Activated naive CD8-positive, alpha-beta T cell treated with anti-CD3 and anti-CD28 coated beads for 36 hours (primary cell): ENCODE data around the gene OAT. TPM values are rescaled to one million over a fixed set of nuclear protein-coding genes. Genes with fewer than 3 reads are reported as not detected.

Experiments
- DNase-seq: peaks from one replicate; pipeline ENCODE4 v3.0.0; 2021
- H3K27ac Mint-ChIP-seq: one replicate; pipeline ENCODE4 v1.8.0; 2022; ENCODE audit warnings: mild to moderate bottlenecking, moderate library complexity, mixed read lengths
- H3K27me3 Mint-ChIP-seq: one replicate; pipeline ENCODE4 v1.8.0; 2022; ENCODE audit warnings: mild to moderate bottlenecking, mixed read lengths
- H3K36me3 Mint-ChIP-seq: one replicate; pipeline ENCODE4 v1.8.0; 2021; ENCODE audit warnings: mild to moderate bottlenecking, mixed read lengths
- H3K4me1 Mint-ChIP-seq: one replicate; pipeline ENCODE4 v1.8.0; 2021; ENCODE audit warnings: mixed read lengths
- H3K4me3 Mint-ChIP-seq: one replicate; pipeline ENCODE4 v1.8.0; 2022; ENCODE audit warnings: mild to moderate bottlenecking, moderate library complexity, mixed read lengths
- H3K9me3 Mint-ChIP-seq: one replicate; pipeline ENCODE4 v1.8.0; 2022; ENCODE audit warnings: mixed read lengths
- total RNA-seq, 2 experiments: library from RNA; stranded (reverse); gene quantifications; one replicate each; pipeline ENCODE4 v1.2.3, GENCODE V29; 2021

Gene OAT
- total RNA-seq, 2 experiments from 2014 or later = 43.1 to 47.1 TPM

DNA sequence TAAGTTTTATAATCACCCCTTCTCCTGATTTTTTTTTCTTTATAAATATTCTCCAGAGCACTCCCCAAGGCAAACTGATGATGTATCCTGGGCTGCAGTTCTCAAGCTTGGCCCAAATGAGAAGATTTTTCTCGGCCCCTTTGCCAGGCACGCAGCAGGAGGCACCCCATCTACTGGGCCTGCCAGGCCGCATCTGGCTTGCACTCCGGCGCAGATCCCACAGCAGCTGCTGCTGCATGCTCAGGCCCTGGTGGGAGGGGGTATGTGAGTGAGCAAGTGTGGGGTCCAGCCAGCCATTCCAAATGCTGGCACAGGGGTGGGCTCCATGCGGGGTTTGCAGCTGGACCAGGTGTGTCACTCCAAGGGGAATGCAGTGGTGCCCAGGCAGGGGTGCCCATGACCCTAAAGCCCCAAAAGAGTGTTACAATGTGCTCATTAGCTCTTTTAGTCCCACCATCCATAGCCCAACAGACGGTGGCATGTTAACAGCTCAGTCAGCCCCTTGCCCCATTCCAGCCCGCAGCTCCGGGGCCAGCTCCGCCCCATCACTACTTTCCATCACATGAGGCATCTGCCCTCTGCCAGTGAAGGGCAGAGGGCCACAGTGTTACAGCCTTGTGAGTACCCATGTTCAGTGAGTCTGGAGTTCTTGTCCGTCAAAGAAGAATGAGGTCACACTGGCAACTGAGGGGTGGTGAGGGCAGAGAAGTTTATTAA is 25.9 kb downstream of the OAT start:
- DNase-seq = no peak
- no peaks in the 10 kb centered on the region for H3K36me3 Mint-ChIP-seq

DNA sequence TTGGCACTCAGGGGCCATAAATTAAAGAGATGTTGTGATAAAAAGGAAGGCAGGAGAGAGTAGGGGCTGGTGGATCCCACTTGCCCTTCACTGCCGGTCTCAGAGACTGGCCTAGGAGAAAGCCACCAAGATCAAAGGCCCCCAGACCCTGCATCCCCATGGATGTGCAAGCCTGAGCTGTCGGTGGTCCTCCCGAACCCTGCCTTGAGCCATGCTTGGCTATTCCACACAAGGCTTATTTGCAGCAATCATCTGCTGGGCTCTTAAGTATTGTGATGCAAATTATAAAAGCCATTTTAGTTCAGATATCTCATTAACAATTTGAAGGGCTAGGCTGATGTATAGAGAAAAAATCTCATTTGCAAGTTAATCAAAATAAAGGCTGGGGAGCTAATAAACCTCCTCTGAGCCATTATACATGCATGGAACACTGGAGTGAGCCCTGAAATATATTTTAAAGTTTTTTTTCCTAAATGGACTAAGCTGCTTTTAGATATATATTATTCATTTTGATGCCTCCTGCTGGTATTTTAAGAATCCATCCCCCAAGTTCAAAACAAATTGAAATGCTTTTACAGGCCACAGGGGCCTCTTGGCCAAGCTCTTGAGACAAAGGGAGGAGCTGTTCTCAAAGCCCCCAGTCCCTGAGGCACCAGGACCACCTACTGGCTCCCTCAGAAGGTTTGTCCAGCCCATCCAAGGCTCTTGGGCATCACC is 28.1 kb downstream of the OAT start:
- DNase-seq = no peak
- Mint-ChIP-seq H3K9me3 (peaks cover 8% of the 10 kb centered on the region), H3K36me3 (no peaks in the 10 kb centered on the region), H3K27ac (no peak overlapping the region), H3K27me3 (no peaks in the 10 kb centered on the region), H3K4me3 (no peak overlapping the region), H3K4me1 (no peaks in the 10 kb centered on the region)

More for the DNA sequence above, 25.9 kb downstream of the OAT start:
- Mint-ChIP-seq H3K27me3 (no peaks in the 10 kb centered on the region), H3K9me3 (peaks cover 8% of the 10 kb centered on the region), H3K4me3 (no peak overlapping the region), H3K27ac (no peak overlapping the region), H3K4me1 (no peaks in the 10 kb centered on the region)

- no peak for DNase-seq
- H3K27me3 Mint-ChIP-seq = no peaks in the 10 kb centered on the region
- no peaks in the 10 kb centered on the region for H3K4me1 Mint-ChIP-seq
- H3K9me3 Mint-ChIP-seq = peaks cover 8% of the 10 kb centered on the region
- no peak overlapping the region for H3K27ac Mint-ChIP-seq
- peak overlapping the region; percentile 34 for H3K4me3 Mint-ChIP-seq
- no peaks in the 10 kb centered on the region for H3K36me3 Mint-ChIP-seq
Measured at GRCh38 chr10:124389613-124390361, 28.9 kb downstream of the OAT start.

GRCh38 chr10:124388823-124389612 is 29.7 kb downstream of the OAT start:
- Mint-ChIP-seq H3K36me3 (no peaks in the 10 kb centered on the region), H3K4me1 (no peaks in the 10 kb centered on the region), H3K27me3 (no peaks in the 10 kb centered on the region), H3K4me3 (peak overlapping the region; percentile 10), H3K27ac (no peak overlapping the region), H3K9me3 (peaks cover 8% of the 10 kb centered on the region)
- peak; percentile 92 for DNase-seq

DNA sequence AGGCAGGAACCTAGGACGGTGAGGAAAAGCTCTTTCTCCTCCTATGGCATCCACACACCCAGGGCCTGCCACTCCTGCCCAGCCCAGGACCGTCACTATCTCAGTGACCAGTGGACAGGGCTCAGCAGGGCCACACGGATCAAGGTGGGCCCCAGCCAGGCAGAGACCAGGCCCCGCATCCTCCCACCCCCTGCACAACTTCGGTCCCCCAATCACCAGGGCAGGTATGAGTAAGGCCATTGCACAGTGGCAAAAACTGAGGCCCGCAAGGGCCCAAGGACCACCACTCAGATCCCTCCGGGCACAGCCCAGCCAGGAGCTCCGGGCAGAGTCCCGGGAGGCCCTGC is 30.3 kb downstream of the OAT start:
- H3K27ac Mint-ChIP-seq = no peak overlapping the region
- no peaks in the 10 kb centered on the region for H3K36me3 Mint-ChIP-seq
- H3K4me1 Mint-ChIP-seq = no peaks in the 10 kb centered on the region
- peaks cover 4% of the 10 kb centered on the region for H3K9me3 Mint-ChIP-seq
- no peak overlapping the region for H3K4me3 Mint-ChIP-seq
- H3K27me3 Mint-ChIP-seq = no peaks in the 10 kb centered on the region
- no peak for DNase-seq

- Mint-ChIP-seq H3K4me3 (no peak overlapping the region), H3K36me3 (no peaks in the 10 kb centered on the region)
- DNase-seq = no peak
Measured at GRCh38 chr10:124387078-124387874, 31.4 kb downstream of the OAT start.

DNA sequence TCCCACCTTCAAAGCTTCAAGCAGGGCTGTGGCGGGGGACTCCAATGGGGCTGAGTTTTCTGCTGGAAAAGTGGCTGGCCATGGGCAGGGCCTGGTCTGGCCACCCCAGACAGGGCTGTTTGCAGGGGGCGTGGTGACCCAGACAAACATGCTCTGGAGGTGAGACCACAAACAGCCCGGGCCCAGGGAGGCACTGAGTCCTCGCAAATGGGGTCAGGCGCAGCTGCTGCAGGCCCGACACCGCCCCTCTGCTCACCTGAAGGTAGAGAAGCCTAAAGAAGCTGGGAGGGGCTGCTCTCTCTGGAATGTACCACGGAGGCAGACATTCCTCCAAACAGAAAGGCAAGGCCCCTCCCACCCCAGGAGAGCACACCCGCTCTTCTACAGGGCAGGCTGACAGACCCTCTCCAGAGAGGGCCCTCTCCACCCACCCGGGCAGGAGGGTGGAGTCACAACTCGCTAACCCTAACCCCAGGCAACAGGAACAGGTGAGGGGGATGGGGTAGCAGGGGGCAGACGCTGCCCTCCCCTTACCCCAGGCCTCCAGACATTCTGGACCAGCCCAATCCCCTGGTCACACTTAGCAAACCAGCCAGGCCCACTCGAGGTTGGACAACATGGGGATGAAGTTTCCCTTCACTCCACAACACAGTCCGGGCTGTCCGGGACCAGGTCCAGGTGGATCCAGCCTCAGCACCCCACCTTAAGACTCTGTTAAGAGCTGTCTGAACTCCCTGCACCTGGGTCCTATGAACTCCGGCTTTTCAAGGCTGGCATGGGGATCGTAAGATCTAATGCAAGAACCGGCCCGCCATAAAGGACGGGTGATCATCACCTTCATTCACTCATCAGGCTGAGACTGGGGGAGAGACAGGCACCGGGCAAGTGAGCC is 32.3 kb downstream of the OAT start:
- Mint-ChIP-seq H3K36me3 (no peaks in the 10 kb centered on the region), H3K4me1 (no peaks in the 10 kb centered on the region), H3K27me3 (peaks cover 11% of the 10 kb centered on the region), H3K27ac (no peak overlapping the region), H3K9me3 (no peaks in the 10 kb centered on the region), H3K4me3 (no peak overlapping the region)
- no peak for DNase-seq

More at GRCh38 chr10:124387078-124387874, 31.4 kb downstream of the OAT start:
- Mint-ChIP-seq H3K9me3 (no peaks in the 10 kb centered on the region), H3K27ac (no peak overlapping the region), H3K4me1 (no peaks in the 10 kb centered on the region), H3K27me3 (peaks cover 4% of the 10 kb centered on the region)

- H3K9me3 Mint-ChIP-seq = no peaks in the 10 kb centered on the region
- no peak for DNase-seq
Measured at GRCh38 chr10:124385627-124386185, 33.0 kb downstream of the OAT start.

GRCh38 chr10:124384591-124385190 is 34.0 kb downstream of the OAT start:
- H3K4me3 Mint-ChIP-seq = no peak overlapping the region
- H3K36me3 Mint-ChIP-seq = no peaks in the 10 kb centered on the region
- no peaks in the 10 kb centered on the region for H3K9me3 Mint-ChIP-seq
- no peak overlapping the region for H3K27ac Mint-ChIP-seq
- H3K27me3 Mint-ChIP-seq = peaks cover 29% of the 10 kb centered on the region
- no peak for DNase-seq
- H3K4me1 Mint-ChIP-seq = no peaks in the 10 kb centered on the region

More at GRCh38 chr10:124385627-124386185, 33.0 kb downstream of the OAT start:
- Mint-ChIP-seq H3K36me3 (no peaks in the 10 kb centered on the region), H3K4me1 (no peaks in the 10 kb centered on the region), H3K27ac (no peak overlapping the region), H3K27me3 (peaks cover 19% of the 10 kb centered on the region), H3K4me3 (no peak overlapping the region)

DNA sequence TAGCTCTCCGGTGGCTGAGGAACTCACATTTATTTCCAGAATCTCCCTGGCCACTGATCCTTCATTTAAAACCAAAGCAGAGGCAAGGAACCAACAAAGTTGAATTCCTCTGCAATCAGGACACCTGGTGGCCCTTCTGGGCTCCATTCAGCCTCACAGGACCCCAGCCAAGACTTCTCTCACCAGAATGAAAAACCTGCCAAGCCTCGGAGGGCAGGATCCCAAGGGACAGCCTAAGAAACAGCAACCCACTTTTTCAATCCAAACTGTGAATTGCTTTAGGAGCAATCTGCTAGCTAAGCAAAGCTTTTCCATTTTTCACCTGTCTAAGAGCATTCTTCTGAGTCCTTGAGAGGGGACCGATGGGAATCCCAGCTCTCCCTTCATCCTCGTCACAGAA is 34.6 kb downstream of the OAT start:
- no peak for DNase-seq
- Mint-ChIP-seq H3K27me3 (peaks cover 30% of the 10 kb centered on the region), H3K36me3 (no peaks in the 10 kb centered on the region), H3K4me3 (no peak overlapping the region), H3K4me1 (no peaks in the 10 kb centered on the region), H3K9me3 (no peaks in the 10 kb centered on the region), H3K27ac (no peak overlapping the region)

- H3K9me3 Mint-ChIP-seq = no peaks in the 10 kb centered on the region
- H3K36me3 Mint-ChIP-seq = no peaks in the 10 kb centered on the region
- no peak overlapping the region for H3K4me3 Mint-ChIP-seq
- H3K27ac Mint-ChIP-seq = no peak overlapping the region
- DNase-seq = no peak
- no peaks in the 10 kb centered on the region for H3K4me1 Mint-ChIP-seq
- H3K27me3 Mint-ChIP-seq = peaks cover 34% of the 10 kb centered on the region
Measured at GRCh38 chr10:124383496-124383895, 35.2 kb downstream of the OAT start.

DNA sequence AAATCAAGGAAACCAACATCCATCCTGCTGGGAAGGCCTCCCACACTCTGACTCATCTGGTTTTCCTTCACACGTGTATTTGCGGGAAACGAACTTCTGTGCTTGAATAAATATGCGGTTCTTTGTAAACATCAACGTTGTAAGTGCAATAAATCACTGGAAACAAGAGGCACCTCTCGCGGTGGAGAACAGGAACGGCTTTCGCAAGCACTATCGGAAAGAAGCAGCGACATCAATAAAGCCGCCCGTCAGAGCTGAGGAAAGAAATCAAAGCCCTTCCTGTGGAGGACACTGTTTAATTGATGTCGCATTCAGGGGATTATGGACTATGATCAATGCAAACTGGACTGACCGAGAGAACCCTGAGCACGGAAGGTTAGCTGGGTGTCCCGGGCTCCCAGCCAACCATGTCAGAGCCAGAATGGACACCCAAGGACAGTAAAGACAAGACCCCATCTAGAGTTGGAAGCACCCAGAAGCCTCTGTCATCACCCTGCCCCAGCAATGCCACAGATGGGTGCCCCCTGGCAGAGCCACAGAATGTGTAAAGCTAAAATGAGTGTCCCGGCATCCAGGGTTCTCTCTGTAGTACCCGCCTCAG is 37.6 kb downstream of the OAT start:
- H3K27me3 Mint-ChIP-seq = peaks cover 43% of the 10 kb centered on the region
- no peak overlapping the region for H3K4me3 Mint-ChIP-seq

More for the DNA sequence above, 37.6 kb downstream of the OAT start:
- no peaks in the 10 kb centered on the region for H3K4me1 Mint-ChIP-seq
- H3K9me3 Mint-ChIP-seq = no peaks in the 10 kb centered on the region
- DNase-seq = no peak
- H3K36me3 Mint-ChIP-seq = no peaks in the 10 kb centered on the region
- H3K27ac Mint-ChIP-seq = no peak overlapping the region
